ENCODE measurements around the gene UBASH3B. TPM values are rescaled to one million over a fixed set of nuclear protein-coding genes. Genes with fewer than 3 reads are reported as not detected.

UBASH3B gene
- total RNA-seq, 5 donors from 2014 or later (not counting 1 experiment from before 2014, with no cell fraction given): 29.7 to 44.0 (median 36.8) TPM

DNA sequence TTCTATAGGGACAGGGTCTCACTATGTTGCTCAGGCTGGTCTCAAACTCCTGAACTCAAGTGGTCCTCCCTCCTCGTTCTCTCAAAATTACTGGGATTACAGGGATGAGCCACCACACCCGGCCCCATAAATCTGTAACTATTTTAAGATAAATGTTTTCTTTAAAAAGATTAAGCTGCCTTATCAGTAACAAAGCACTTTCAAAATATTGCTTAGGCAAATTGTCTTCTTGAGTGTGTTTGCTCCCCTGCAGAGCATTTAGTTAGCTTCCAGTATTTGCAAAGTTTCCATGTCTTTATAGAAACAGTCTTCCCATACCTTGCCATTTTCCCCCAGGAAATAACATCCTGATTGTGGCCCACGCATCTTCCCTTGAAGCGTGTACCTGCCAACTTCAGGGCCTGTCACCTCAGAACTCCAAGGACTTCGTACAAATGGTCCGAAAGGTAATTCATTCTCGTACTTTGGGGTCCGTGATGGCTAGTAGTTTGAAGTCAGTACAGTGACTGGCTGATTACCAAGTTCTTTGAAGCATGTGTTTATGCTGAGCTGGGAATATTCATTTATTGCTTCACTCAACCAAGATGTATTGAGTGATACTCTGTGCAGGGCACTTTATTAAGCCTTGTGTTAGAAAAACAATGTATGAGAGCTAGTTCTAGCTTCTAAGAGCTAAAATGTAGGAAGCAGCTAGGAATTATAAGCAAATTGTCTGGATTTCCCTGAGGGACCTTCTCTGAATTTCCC lies 152.4 kb downstream of the UBASH3B start:
- Mint-ChIP-seq H3K27me3 (no peaks in the 10 kb centered on the region), H3K4me1 (peaks cover 40 to 50% (median 49%) of the 10 kb centered on the region in 3 donors), H3K4me3 (peak overlapping the region in 1 of 3 donors; percentile 13), H3K27ac (peak overlapping the region; percentile 62 to 84), H3K36me3 (peaks cover 51% of the 10 kb centered on the region), H3K9me3 (no peaks in the 10 kb centered on the region)
- ChIA-PET CTCF (interaction anchor here (0.6 to 1.7 kb wide), 9 partner anchors 11 to 1367 kb away, joined by 3 to 12 read pairs (median 3); no protein-coding TSS in a partner anchor), POLR2A (interaction anchor here (0.6 to 0.7 kb wide), 5 partner anchors 13 to 446 kb away, joined by 3 to 4 read pairs (median 3); no protein-coding TSS in a partner anchor)
- H3K9me3 ChIP-seq: no peaks in the 10 kb centered on the region
- no peak for ATAC-seq (replicated peaks in 1 of 4)
- no peak for DNase-seq
- no peak overlapping the region for H3K27ac ChIP-seq (ENCODE audit: low read length)
- peaks cover 10 to 13% of the 10 kb centered on the region in 2 experiments for H3K4me1 ChIP-seq (ENCODE audit: control insufficient read depth in 1 of 2, extremely low read depth in 1 of 2, insufficient read depth in 2 of 2, low read length in 2 of 2)
- 100% methylated on average over 5 of the region's 8 CpGs for WGBS (ENCODE audit: insufficient coverage)
- H3K27me3 ChIP-seq (replicated peaks in 1 of 2; ENCODE audit: control insufficient read depth in 2 of 2, extremely low read depth in 1 of 2, insufficient read depth in 2 of 2, low read length in 1 of 2): no peaks in the 10 kb centered on the region
- H3K4me3 ChIP-seq (ENCODE audit: control insufficient read depth in 1 of 2, extremely low read depth in 1 of 2, low read length in 1 of 2): no peak overlapping the region
- H3K36me3 ChIP-seq (ENCODE audit: control insufficient read depth in 2 of 2, extremely low read depth in 1 of 2, insufficient read depth in 1 of 2, low read length in 1 of 2): peaks cover 0 to 29% of the 10 kb centered on the region in 2 donors

GRCh38 chr11:122808478-122808869 lies 153.0 kb downstream of the UBASH3B start:
- ATAC-seq (replicated peaks in 1 of 4) (no peak), DNase-seq (no peak)
- ChIA-PET POLR2A (interaction anchor here (0.6 to 0.7 kb wide), 3 partner anchors 25 to 248 kb away, joined by 3 to 4 read pairs (median 4); no protein-coding TSS in a partner anchor), CTCF (interaction anchor here (0.6 to 1.7 kb wide), 11 partner anchors 12 to 1367 kb away, joined by 3 to 12 read pairs (median 3); no protein-coding TSS in a partner anchor)
- Mint-ChIP-seq H3K4me3 (peak overlapping the region in 1 of 3 donors; percentile 13), H3K9me3 (no peaks in the 10 kb centered on the region), H3K36me3 (peaks cover 45% of the 10 kb centered on the region), H3K4me1 (peaks cover 40 to 56% (median 44%) of the 10 kb centered on the region in 3 donors), H3K27ac (peak overlapping the region; percentile 62 to 84), H3K27me3 (no peaks in the 10 kb centered on the region)
- Histone ChIP-seq H3K4me1 (ENCODE audit: control insufficient read depth in 1 of 2, extremely low read depth in 1 of 2, insufficient read depth in 2 of 2, low read length in 2 of 2) (peaks cover 7 to 15% of the 10 kb centered on the region in 2 experiments), H3K4me3 (ENCODE audit: control insufficient read depth in 1 of 2, extremely low read depth in 1 of 2, low read length in 1 of 2) (no peak overlapping the region), H3K36me3 (ENCODE audit: control insufficient read depth in 2 of 2, extremely low read depth in 1 of 2, insufficient read depth in 1 of 2, low read length in 1 of 2) (peaks cover 0 to 24% of the 10 kb centered on the region in 2 donors), H3K9me3 (no peaks in the 10 kb centered on the region), H3K27ac (ENCODE audit: low read length) (no peak overlapping the region), H3K27me3 (replicated peaks in 1 of 2; ENCODE audit: control insufficient read depth in 2 of 2, extremely low read depth in 1 of 2, insufficient read depth in 2 of 2, low read length in 1 of 2) (no peaks in the 10 kb centered on the region)
- WGBS (ENCODE audit: insufficient coverage): no CpG with 5 or more reads among the region's 2 CpGs

- H3K27me3 Mint-ChIP-seq: no peaks in the 10 kb centered on the region
- ATAC-seq (replicated peaks in 1 of 4) (no peak), DNase-seq (no peak)
- Histone ChIP-seq H3K9me3 (no peaks in the 10 kb centered on the region), H3K27ac (ENCODE audit: low read length) (no peak overlapping the region), H3K27me3 (replicated peaks in 1 of 2; ENCODE audit: control insufficient read depth in 2 of 2, extremely low read depth in 1 of 2, insufficient read depth in 2 of 2, low read length in 1 of 2) (no peaks in the 10 kb centered on the region), H3K4me3 (ENCODE audit: control insufficient read depth in 1 of 2, extremely low read depth in 1 of 2, low read length in 1 of 2) (no peak overlapping the region), H3K4me1 (ENCODE audit: control insufficient read depth in 1 of 2, extremely low read depth in 1 of 2, insufficient read depth in 2 of 2, low read length in 2 of 2) (peaks cover 7 to 15% of the 10 kb centered on the region in 2 experiments), H3K36me3 (ENCODE audit: control insufficient read depth in 2 of 2, extremely low read depth in 1 of 2, insufficient read depth in 1 of 2, low read length in 1 of 2) (peaks cover 0 to 17% of the 10 kb centered on the region in 2 donors)
- CTCF ChIA-PET: interaction anchor here in 1 of 2 donors (1.1 kb wide), 2 partner anchors 13 to 41 kb away, joined by 3 read pairs; no protein-coding TSS in a partner anchor
- peaks cover 40 to 55% (median 43%) of the 10 kb centered on the region in 3 donors for H3K4me1 Mint-ChIP-seq
- POLR2A ChIA-PET: no interaction called here
- WGBS (ENCODE audit: insufficient coverage): 94% methylated on average over 2 of the region's 3 CpGs
- H3K27ac Mint-ChIP-seq: no peak overlapping the region
- no peaks in the 10 kb centered on the region for H3K9me3 Mint-ChIP-seq
- peaks cover 36% of the 10 kb centered on the region for H3K36me3 Mint-ChIP-seq
- no peak overlapping the region for H3K4me3 Mint-ChIP-seq
Measured at GRCh38 chr11:122809866-122810265, 154.3 kb downstream of the UBASH3B start.

- H3K9me3 Mint-ChIP-seq: no peaks in the 10 kb centered on the region
- H3K36me3 Mint-ChIP-seq: peaks cover 32% of the 10 kb centered on the region
- no peak overlapping the region for H3K4me3 Mint-ChIP-seq
- H3K27me3 ChIP-seq (replicated peaks in 1 of 2; ENCODE audit: control insufficient read depth in 2 of 2, extremely low read depth in 1 of 2, insufficient read depth in 2 of 2, low read length in 1 of 2): no peaks in the 10 kb centered on the region
- peaks cover 38 to 54% (median 43%) of the 10 kb centered on the region in 3 donors for H3K4me1 Mint-ChIP-seq
- ChIA-PET POLR2A (no interaction called here), CTCF (no interaction called here)
- no peaks in the 10 kb centered on the region for H3K9me3 ChIP-seq
- H3K27ac Mint-ChIP-seq: peak overlapping the region; percentile 66 to 73
- H3K4me1 ChIP-seq (ENCODE audit: control insufficient read depth in 1 of 2, extremely low read depth in 1 of 2, insufficient read depth in 2 of 2, low read length in 2 of 2): peaks cover 7 to 15% of the 10 kb centered on the region in 2 experiments
- H3K4me3 ChIP-seq (ENCODE audit: control insufficient read depth in 1 of 2, extremely low read depth in 1 of 2, low read length in 1 of 2): no peak overlapping the region
- no peak overlapping the region for H3K27ac ChIP-seq (ENCODE audit: low read length)
- H3K36me3 ChIP-seq (ENCODE audit: control insufficient read depth in 2 of 2, extremely low read depth in 1 of 2, insufficient read depth in 1 of 2, low read length in 1 of 2): peaks cover 0 to 16% of the 10 kb centered on the region in 2 donors
- DNase-seq: no peak
- no peak for ATAC-seq (replicated peaks in 1 of 4)
- no peaks in the 10 kb centered on the region for H3K27me3 Mint-ChIP-seq
- WGBS (ENCODE audit: insufficient coverage): no CpG with 5 or more reads among the region's 2 CpGs
Measured at GRCh38 chr11:122811721-122812120, 156.2 kb downstream of the UBASH3B start.

DNA sequence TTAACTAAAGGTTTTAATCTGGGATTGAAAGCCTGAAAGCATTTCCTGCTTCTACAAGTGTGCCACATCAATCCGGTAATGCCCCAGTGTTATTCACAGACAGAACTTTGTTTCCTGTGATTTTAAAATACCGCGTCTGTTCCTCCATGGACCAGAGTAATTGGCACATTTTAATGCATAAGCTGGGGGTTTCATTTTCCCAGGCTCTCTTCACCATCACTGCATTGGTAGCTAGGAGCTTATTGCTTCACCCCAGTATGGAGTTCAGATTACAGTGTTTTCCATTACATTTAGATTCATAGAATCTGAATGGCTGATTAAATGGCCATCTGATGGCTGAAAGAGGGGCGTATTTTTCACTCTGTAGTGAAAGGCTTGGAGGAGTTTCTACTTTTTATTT lies 157.1 kb downstream of the UBASH3B start:
- ChIA-PET CTCF (interaction anchor here in 1 of 2 donors (0.9 to 1.4 kb wide), 3 partner anchors 40 to 47 kb away, joined by 3 to 6 read pairs (median 3); no protein-coding TSS in a partner anchor), POLR2A (no interaction called here)
- Histone ChIP-seq H3K27ac (ENCODE audit: low read length) (no peak overlapping the region), H3K4me1 (ENCODE audit: control insufficient read depth in 1 of 2, extremely low read depth in 1 of 2, insufficient read depth in 2 of 2, low read length in 2 of 2) (peaks cover 7 to 15% of the 10 kb centered on the region in 2 experiments), H3K9me3 (no peaks in the 10 kb centered on the region), H3K4me3 (ENCODE audit: control insufficient read depth in 1 of 2, extremely low read depth in 1 of 2, low read length in 1 of 2) (no peak overlapping the region), H3K27me3 (replicated peaks in 1 of 2; ENCODE audit: control insufficient read depth in 2 of 2, extremely low read depth in 1 of 2, insufficient read depth in 2 of 2, low read length in 1 of 2) (no peaks in the 10 kb centered on the region), H3K36me3 (ENCODE audit: control insufficient read depth in 2 of 2, extremely low read depth in 1 of 2, insufficient read depth in 1 of 2, low read length in 1 of 2) (peaks cover 0 to 12% of the 10 kb centered on the region in 2 donors)
- Mint-ChIP-seq H3K36me3 (peaks cover 26% of the 10 kb centered on the region), H3K4me3 (peak overlapping the region in 1 of 3 donors; percentile 1), H3K4me1 (peaks cover 34 to 53% (median 38%) of the 10 kb centered on the region in 3 donors), H3K27me3 (no peaks in the 10 kb centered on the region), H3K9me3 (no peaks in the 10 kb centered on the region), H3K27ac (peak overlapping the region; percentile 66 to 73)
- peak in 1 of 35 experiments; percentile 22 for DNase-seq
- peak; percentile 55 to 85 (median 67) for ATAC-seq (replicated peaks in 1 of 4)
- 20% methylated on average over 1 of the region's 4 CpGs for whole genome bisulfite sequencing (ENCODE audit: insufficient coverage)

DNA sequence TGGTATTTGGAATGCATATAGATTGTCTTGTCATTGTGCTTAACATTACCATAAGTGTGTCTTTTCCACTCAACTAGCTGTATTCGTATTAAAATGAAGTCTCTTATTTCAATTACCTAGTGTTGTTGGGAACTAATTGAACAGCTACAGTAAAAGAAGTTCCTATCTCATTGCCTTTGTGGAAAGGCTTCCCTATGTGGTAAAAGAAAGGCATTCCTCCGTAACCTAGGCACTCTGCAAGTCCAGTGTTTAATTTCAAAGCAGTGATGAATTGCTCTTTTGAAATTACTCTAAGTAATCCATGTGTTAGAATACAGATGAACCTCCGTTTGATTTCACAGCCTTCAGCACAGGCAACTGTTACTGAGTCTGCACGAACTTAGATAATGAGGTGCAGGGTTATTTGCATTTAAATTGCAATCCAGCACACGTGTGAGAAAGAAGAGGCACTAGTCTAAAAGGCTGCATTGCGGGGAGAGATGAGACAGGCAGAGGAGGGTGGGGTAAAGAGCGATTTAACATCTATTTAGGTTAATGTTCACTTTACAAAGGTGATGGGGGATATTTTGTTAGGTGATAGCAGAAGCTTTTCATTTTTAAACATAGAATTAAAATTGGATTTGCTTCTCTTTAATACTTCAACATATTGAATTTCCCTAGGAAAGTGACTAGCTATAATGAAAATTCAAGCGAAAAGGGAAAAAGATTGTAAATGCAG lies 157.8 kb downstream of the UBASH3B start:
- ChIA-PET CTCF (interaction anchor here in 1 of 2 donors (0.9 to 1.4 kb wide), 6 partner anchors 20 to 47 kb away, joined by 3 to 6 read pairs (median 3); no protein-coding TSS in a partner anchor), POLR2A (interaction anchor here in 1 of 2 donors (0.6 kb wide), 1 partner anchor 250 kb away, joined by 4 read pairs; no protein-coding TSS in a partner anchor)
- H3K4me3 ChIP-seq (ENCODE audit: control insufficient read depth in 1 of 2, extremely low read depth in 1 of 2, low read length in 1 of 2): no peak overlapping the region
- H3K27ac ChIP-seq (ENCODE audit: low read length): no peak overlapping the region
- H3K36me3 ChIP-seq (ENCODE audit: control insufficient read depth in 2 of 2, extremely low read depth in 1 of 2, insufficient read depth in 1 of 2, low read length in 1 of 2): peaks cover 0 to 10% of the 10 kb centered on the region in 2 donors
- H3K27me3 ChIP-seq (replicated peaks in 1 of 2; ENCODE audit: control insufficient read depth in 2 of 2, extremely low read depth in 1 of 2, insufficient read depth in 2 of 2, low read length in 1 of 2): no peaks in the 10 kb centered on the region
- Mint-ChIP-seq H3K27ac (no peak overlapping the region), H3K27me3 (no peaks in the 10 kb centered on the region), H3K4me1 (peaks cover 28 to 47% (median 33%) of the 10 kb centered on the region in 3 donors), H3K9me3 (peaks cover 0 to 3% (median 0%) of the 10 kb centered on the region in 3 donors), H3K36me3 (peaks cover 21% of the 10 kb centered on the region), H3K4me3 (no peak overlapping the region)
- ATAC-seq (replicated peaks in 1 of 4) (no peak), DNase-seq (no peak)
- peaks cover 6 to 13% of the 10 kb centered on the region in 2 experiments for H3K4me1 ChIP-seq (ENCODE audit: control insufficient read depth in 1 of 2, extremely low read depth in 1 of 2, insufficient read depth in 2 of 2, low read length in 2 of 2)
- no peaks in the 10 kb centered on the region for H3K9me3 ChIP-seq
- WGBS (ENCODE audit: insufficient coverage): 94% methylated on average over 4 of the region's 8 CpGs

All from T-cell (primary cell).